Dermis lymphatic vessel endothelial cell (primary cell): ENCODE measurements around the gene TBC1D7. TPM values are rescaled to one million over a fixed set of nuclear protein-coding genes. Genes with fewer than 3 reads are reported as not detected.

ENCODE experiments used
- total RNA-seq: library from RNA; depleted of rRNA; stranded (reverse); fragments of >200 nt; gene quantifications from 2 replicates; pipeline ENCODE4 v1.2.1, GENCODE V29; 2014

Gene TBC1D7
- 12.9 and 28.0 TPM in 2 replicates for total RNA-seq

GRCh38 chr6:13328076-13328874 lies at the start of gene TBC1D7:
Gene TBC1D7 (minus strand): TSS chr6:13328537. CDS start chr6:13326898, 1,639 bp downstream.

Other genes with a start within 250 kb of the TBC1D7 start
- gene GFOD1, start 159.1 kb upstream of the TBC1D7 start, total RNA-seq: 10.0 and 13.4 TPM in 2 replicates
- gene SIRT5, start 246.1 kb upstream of the TBC1D7 start, total RNA-seq: 7.2 and 9.4 TPM in 2 replicates